Endodermal cell (in vitro differentiated cells): Measurements from ENCODE around the gene UBQLN2. TPM values are rescaled to one million over a fixed set of nuclear protein-coding genes. Genes with fewer than 3 reads are reported as not detected.

Experiments used
- DNase-seq: peaks from one replicate; pipeline ENCODE4 v3.0.0-alpha.2; 2017
- H3K27ac ChIP-seq: 2 replicates; pipeline ENCODE4 v1.5.1; 2013; ENCODE audit warnings: mild to moderate bottlenecking, low read depth, low read length, moderate library complexity
- H3K27me3 ChIP-seq: 2 replicates; pipeline ENCODE4 v1.6.1; 2013; ENCODE audit warnings: mild to moderate bottlenecking, low read length, moderate library complexity; ENCODE audit not compliant: insufficient read depth, control insufficient read depth, poor library complexity, severe bottlenecking
- H3K36me3 ChIP-seq: 2 replicates; pipeline ENCODE4 v1.7.0; 2013; ENCODE audit warnings: mild to moderate bottlenecking, low read length, moderate library complexity; ENCODE audit not compliant: control insufficient read depth, insufficient read depth
- H3K4me1 ChIP-seq: one replicate; pipeline ENCODE4 v1.7.0; 2013; ENCODE audit warnings: low read length; ENCODE audit not compliant: control insufficient read depth, insufficient read depth
- H3K4me3 ChIP-seq: 2 replicates; pipeline ENCODE4 v1.5.1; 2013; ENCODE audit warnings: mild to moderate bottlenecking, low read length, moderate library complexity
- H3K9ac ChIP-seq: 2 replicates; pipeline ENCODE4 v1.6.1; 2013; ENCODE audit warnings: mild to moderate bottlenecking, low read length, moderate library complexity; ENCODE audit not compliant: poor library complexity, severe bottlenecking; ENCODE audit errors: extremely low read depth
- H3K9me3 ChIP-seq: 2 replicates; pipeline ENCODE4 v1.6.1; 2013; ENCODE audit warnings: mild to moderate bottlenecking, low read length, moderate library complexity; ENCODE audit not compliant: control insufficient read depth
- H3K27ac Mint-ChIP-seq: 2 replicates; pipeline ENCODE4 v1.8.0; 2020; ENCODE audit warnings: mixed read lengths
- H3K27me3 Mint-ChIP-seq: 2 replicates; pipeline ENCODE4 v1.8.0; 2021; ENCODE audit warnings: mild to moderate bottlenecking, mixed read lengths; ENCODE audit not compliant: insufficient read depth
- H3K36me3 Mint-ChIP-seq: 2 replicates; pipeline ENCODE4 v1.8.0; 2020; ENCODE audit warnings: low read depth, mixed read lengths
- H3K4me1 Mint-ChIP-seq: 2 replicates; pipeline ENCODE4 v1.8.0; 2020; ENCODE audit warnings: mixed read lengths
- H3K4me3 Mint-ChIP-seq: 2 replicates; pipeline ENCODE4 v1.8.0; 2020; ENCODE audit warnings: mild to moderate bottlenecking, moderate library complexity, mixed read lengths
- H3K9me3 Mint-ChIP-seq: 2 replicates; pipeline ENCODE4 v1.8.0; 2020; ENCODE audit warnings: mild to moderate bottlenecking, mixed read lengths
- WGBS, 2 experiments: methylation state at CpG; one replicate each; pipeline versions ENCODE4 v1.1.5 to v1.1.7; 2013; ENCODE audit warnings: missing lambda C conversion rate in 2 of 2, mixed read lengths in 1 of 2; ENCODE audit not compliant: insufficient coverage in 1 of 2, insufficient read length in 1 of 2; 5-methylcytosine and 5-hydroxymethylcytosine counted together
- total RNA-seq, 2 donors: library from RNA; stranded (reverse); fragmentation: NEBNext Ultra II Directional in 1 of 2; extraction: Animal tissue kit (Norgen Biotek cat#: 25700) in 1 of 2; gene quantifications; 2 replicates in 1 of 2; 3 replicates in 1 of 2; pipeline ENCODE4 v1.2.1, GENCODE V29; 2021
- TF ChIP-seq, protein P1 (sequence below): fragments of 200-600 bp; sonication (generic); conservative IDR thresholded peaks from 2 replicates; pipeline ENCODE4 v1.5.0; 2021; ENCODE audit warnings: antibody characterized with exemption, mild to moderate bottlenecking

UBQLN2 gene
- total RNA-seq, 2 donors from 2014 or later, result 28.9 to 31.3 TPM

DNA sequence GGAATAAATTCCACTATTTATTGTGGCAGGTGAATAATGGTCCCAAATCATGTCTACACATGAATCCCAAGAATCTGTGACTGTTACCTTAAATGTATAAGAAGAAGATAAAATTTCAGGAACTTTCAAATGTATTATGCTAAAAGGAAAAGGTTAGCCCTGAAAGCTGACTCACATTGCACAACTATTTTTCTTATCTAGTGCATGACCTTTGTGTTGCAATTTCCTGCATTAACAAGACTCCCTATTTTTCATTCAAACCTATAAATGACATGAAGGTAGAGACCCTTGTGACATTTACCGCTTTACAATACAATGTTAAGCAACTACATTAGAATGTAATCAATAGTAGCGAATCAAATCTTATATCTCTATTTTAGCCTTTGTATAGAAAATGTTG lies 36.7 kb downstream of the UBQLN2 start:
- Histone ChIP-seq H3K9ac (no peak overlapping the region), H3K4me1 (no peaks in the 10 kb centered on the region), H3K4me3 (no peak overlapping the region), H3K27ac (no peak overlapping the region), H3K27me3 (no peaks in the 10 kb centered on the region), H3K9me3 (no peaks in the 10 kb centered on the region), H3K36me3 (no peaks in the 10 kb centered on the region)
- H3K36me3 Mint-ChIP-seq, result peaks cover 7% of the 10 kb centered on the region
- TF ChIP-seq, protein P1, sequence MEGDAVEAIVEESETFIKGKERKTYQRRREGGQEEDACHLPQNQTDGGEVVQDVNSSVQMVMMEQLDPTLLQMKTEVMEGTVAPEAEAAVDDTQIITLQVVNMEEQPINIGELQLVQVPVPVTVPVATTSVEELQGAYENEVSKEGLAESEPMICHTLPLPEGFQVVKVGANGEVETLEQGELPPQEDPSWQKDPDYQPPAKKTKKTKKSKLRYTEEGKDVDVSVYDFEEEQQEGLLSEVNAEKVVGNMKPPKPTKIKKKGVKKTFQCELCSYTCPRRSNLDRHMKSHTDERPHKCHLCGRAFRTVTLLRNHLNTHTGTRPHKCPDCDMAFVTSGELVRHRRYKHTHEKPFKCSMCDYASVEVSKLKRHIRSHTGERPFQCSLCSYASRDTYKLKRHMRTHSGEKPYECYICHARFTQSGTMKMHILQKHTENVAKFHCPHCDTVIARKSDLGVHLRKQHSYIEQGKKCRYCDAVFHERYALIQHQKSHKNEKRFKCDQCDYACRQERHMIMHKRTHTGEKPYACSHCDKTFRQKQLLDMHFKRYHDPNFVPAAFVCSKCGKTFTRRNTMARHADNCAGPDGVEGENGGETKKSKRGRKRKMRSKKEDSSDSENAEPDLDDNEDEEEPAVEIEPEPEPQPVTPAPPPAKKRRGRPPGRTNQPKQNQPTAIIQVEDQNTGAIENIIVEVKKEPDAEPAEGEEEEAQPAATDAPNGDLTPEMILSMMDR, result no peak
- no peak for DNase-seq
- no peaks in the 10 kb centered on the region for H3K27me3 Mint-ChIP-seq
- no peak overlapping the region for H3K4me3 Mint-ChIP-seq
- H3K27ac Mint-ChIP-seq, result no peak overlapping the region
- peaks cover 57% of the 10 kb centered on the region for H3K9me3 Mint-ChIP-seq
- no peaks in the 10 kb centered on the region for H3K4me1 Mint-ChIP-seq
- no CpG with 5 or more reads among the region's 2 CpGs for WGBS, 2 experiments

- 84 to 94% methylated on average over 2 to 3 of the region's 3 CpGs for WGBS, 2 experiments
- peaks cover 7% of the 10 kb centered on the region for H3K36me3 Mint-ChIP-seq
- no peak for DNase-seq
- Histone ChIP-seq H3K9ac (no peak overlapping the region), H3K27me3 (no peaks in the 10 kb centered on the region), H3K4me1 (no peaks in the 10 kb centered on the region), H3K27ac (no peak overlapping the region), H3K4me3 (no peak overlapping the region), H3K9me3 (no peaks in the 10 kb centered on the region), H3K36me3 (no peaks in the 10 kb centered on the region)
- no peaks in the 10 kb centered on the region for H3K27me3 Mint-ChIP-seq
- no peak overlapping the region for H3K4me3 Mint-ChIP-seq
- no peaks in the 10 kb centered on the region for H3K4me1 Mint-ChIP-seq
- no peak overlapping the region for H3K27ac Mint-ChIP-seq
- TF ChIP-seq, protein P1, result no peak
- peaks cover 61% of the 10 kb centered on the region for H3K9me3 Mint-ChIP-seq
Observed at GRCh38 chrX:56600987-56601386, 37.6 kb downstream of the UBQLN2 start.

DNA sequence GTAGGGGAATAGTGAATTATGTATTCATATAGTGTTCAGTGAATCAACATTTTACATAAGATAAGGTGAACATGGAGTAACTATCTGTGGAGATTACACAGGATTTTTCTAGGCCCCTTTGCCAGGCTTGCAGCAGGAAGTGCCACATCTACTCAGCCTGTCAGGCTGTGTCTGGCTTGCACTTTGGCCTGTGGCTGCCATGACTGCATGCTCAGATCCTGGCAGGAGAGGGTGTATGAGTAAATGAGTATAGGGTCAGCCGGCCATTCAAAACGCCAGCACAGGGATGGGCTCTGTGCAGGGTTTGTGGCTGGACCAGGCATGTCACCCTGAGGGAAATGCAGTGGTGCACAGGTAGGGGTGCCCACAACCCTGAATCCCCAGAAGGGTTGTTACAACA lies 51.9 kb downstream of the UBQLN2 start:
- TF ChIP-seq, protein P1, result no peak

More for the DNA sequence above, 51.9 kb downstream of the UBQLN2 start:
- H3K4me1 Mint-ChIP-seq, result peaks cover 2% of the 10 kb centered on the region
- no peaks in the 10 kb centered on the region for H3K27me3 ChIP-seq
- H3K27ac Mint-ChIP-seq, result no peak overlapping the region
- H3K9ac ChIP-seq, result no peak overlapping the region
- peaks cover 37% of the 10 kb centered on the region for H3K9me3 Mint-ChIP-seq
- no peaks in the 10 kb centered on the region for H3K9me3 ChIP-seq
- H3K36me3 Mint-ChIP-seq, result no peaks in the 10 kb centered on the region
- no peak for DNase-seq
- no peaks in the 10 kb centered on the region for H3K27me3 Mint-ChIP-seq
- no peaks in the 10 kb centered on the region for H3K4me1 ChIP-seq
- no peaks in the 10 kb centered on the region for H3K36me3 ChIP-seq
- H3K4me3 ChIP-seq, result no peak overlapping the region
- WGBS, 2 experiments, result 68 to 100% methylated on average over 1 to 2 of the region's 2 CpGs
- H3K27ac ChIP-seq, result no peak overlapping the region
- H3K4me3 Mint-ChIP-seq, result no peak overlapping the region

Other genes with a start within 250 kb of the UBQLN2 start
- gene NBDY, start 165.6 kb downstream of the UBQLN2 start, total RNA-seq, result 10 to 100 TPM; 64.2 to 83.5 TPM